Measurements from ENCODE around the gene FBXL13.

DNA sequence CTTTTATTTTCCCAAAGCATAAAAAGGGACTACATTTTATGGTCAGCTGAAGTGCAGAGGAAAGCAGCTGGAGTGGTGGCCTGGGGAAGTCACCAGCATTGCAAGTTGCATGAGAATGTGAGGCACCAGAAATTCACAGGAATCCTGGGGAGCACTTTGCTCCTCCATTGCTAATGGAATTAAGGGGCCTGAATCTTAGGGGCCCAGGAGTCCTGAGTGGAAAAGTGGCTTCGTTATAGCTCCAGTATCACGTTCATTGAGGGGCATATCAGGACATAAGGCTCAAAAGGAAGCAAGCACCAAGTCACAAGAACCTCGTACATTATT lies 214.8 kb downstream of the FBXL13 start:
- TF ChIP-seq EZH2phosphoT487 (IDR thresholded peaks at IDR 0.05; ENCODE audit: unreplicated experiment) (no peak), POLR2AphosphoS5 (IDR thresholded peaks at IDR 0.05; ENCODE audit: low read depth) (no peak), EZH2 (IDR thresholded peaks at IDR 0.05; ENCODE audit: low read depth, unreplicated experiment) (no peak), ZNF331 (CRISPR knock-in tag; IDR thresholded peaks at IDR 0.05; ENCODE audit: low read depth) (no peak), ZNF114 (CRISPR knock-in tag; IDR thresholded peaks at IDR 0.05) (no peak), CREB1 (CRISPR knock-in tag; IDR thresholded peaks at IDR 0.05; ENCODE audit: low read depth) (no peak), ZNF462 (CRISPR knock-in tag; IDR thresholded peaks at IDR 0.05) (no peak), STAT1 (IDR thresholded peaks at IDR 0.05; ENCODE audit: unreplicated experiment) (no peak)
- TF ChIP-seq, protein P1, sequence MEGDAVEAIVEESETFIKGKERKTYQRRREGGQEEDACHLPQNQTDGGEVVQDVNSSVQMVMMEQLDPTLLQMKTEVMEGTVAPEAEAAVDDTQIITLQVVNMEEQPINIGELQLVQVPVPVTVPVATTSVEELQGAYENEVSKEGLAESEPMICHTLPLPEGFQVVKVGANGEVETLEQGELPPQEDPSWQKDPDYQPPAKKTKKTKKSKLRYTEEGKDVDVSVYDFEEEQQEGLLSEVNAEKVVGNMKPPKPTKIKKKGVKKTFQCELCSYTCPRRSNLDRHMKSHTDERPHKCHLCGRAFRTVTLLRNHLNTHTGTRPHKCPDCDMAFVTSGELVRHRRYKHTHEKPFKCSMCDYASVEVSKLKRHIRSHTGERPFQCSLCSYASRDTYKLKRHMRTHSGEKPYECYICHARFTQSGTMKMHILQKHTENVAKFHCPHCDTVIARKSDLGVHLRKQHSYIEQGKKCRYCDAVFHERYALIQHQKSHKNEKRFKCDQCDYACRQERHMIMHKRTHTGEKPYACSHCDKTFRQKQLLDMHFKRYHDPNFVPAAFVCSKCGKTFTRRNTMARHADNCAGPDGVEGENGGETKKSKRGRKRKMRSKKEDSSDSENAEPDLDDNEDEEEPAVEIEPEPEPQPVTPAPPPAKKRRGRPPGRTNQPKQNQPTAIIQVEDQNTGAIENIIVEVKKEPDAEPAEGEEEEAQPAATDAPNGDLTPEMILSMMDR (conservative IDR thresholded peaks at IDR 0.05; ENCODE audit: low read depth in 2 of 2) = no peak
- TF ChIP-seq, protein P2, sequence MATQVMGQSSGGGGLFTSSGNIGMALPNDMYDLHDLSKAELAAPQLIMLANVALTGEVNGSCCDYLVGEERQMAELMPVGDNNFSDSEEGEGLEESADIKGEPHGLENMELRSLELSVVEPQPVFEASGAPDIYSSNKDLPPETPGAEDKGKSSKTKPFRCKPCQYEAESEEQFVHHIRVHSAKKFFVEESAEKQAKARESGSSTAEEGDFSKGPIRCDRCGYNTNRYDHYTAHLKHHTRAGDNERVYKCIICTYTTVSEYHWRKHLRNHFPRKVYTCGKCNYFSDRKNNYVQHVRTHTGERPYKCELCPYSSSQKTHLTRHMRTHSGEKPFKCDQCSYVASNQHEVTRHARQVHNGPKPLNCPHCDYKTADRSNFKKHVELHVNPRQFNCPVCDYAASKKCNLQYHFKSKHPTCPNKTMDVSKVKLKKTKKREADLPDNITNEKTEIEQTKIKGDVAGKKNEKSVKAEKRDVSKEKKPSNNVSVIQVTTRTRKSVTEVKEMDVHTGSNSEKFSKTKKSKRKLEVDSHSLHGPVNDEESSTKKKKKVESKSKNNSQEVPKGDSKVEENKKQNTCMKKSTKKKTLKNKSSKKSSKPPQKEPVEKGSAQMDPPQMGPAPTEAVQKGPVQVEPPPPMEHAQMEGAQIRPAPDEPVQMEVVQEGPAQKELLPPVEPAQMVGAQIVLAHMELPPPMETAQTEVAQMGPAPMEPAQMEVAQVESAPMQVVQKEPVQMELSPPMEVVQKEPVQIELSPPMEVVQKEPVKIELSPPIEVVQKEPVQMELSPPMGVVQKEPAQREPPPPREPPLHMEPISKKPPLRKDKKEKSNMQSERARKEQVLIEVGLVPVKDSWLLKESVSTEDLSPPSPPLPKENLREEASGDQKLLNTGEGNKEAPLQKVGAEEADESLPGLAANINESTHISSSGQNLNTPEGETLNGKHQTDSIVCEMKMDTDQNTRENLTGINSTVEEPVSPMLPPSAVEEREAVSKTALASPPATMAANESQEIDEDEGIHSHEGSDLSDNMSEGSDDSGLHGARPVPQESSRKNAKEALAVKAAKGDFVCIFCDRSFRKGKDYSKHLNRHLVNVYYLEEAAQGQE (IDR thresholded peaks at IDR 0.05; ENCODE audit: unreplicated experiment) = no peak

Data from GM23338 (cell line).